Lower leg skin (tissue), 4 donors: ENCODE results near the gene SLC25A29. TPM values are rescaled to one million over a fixed set of nuclear protein-coding genes. Genes with fewer than 3 reads are reported as not detected.
"Not testable (repeated sequence)": the region's sequence is repeated elsewhere in the genome, so short reads cannot be mapped to it uniquely, and the experiment has no call there.

ENCODE experiments used
- DNase-seq, 2 donors: peaks; one replicate each; pipeline ENCODE4 v3.0.0-alpha.2; 2019; ENCODE audit warnings: low spot score in 2 of 2
- H3K4me3 ChIP-seq: fragments of 200-600 bp; sonication (generic); 2 replicates; pipeline ENCODE4 v1.5.1; 2017; ENCODE audit warnings: mild to moderate bottlenecking, low read depth; ENCODE audit not compliant: poor library complexity, severe bottlenecking
- POLR2A ChIP-seq, 2 donors: fragments of 450-650 bp; IDR thresholded peaks; one replicate each; pipeline ENCODE4 v1.6.1; 2016 to 2017; ENCODE audit warnings: antibody characterized with exemption in 2 of 2, mild to moderate bottlenecking in 1 of 2, moderate library complexity in 1 of 2
- WGBS, 2 donors: methylation state at CpG; one replicate each; pipeline ENCODE4 v1.1.5; 2018; 5-methylcytosine and 5-hydroxymethylcytosine counted together
- intact Hi-C: fragments of 100-400 bp; cut with DNase I; formaldehyde crosslinking; loops from one replicate; pipeline ENCODE4 v1.15.0; 2023; ENCODE audit warnings: low total_unique reads
- total RNA-seq, 4 donors: library from RNA; depleted of rRNA; stranded (reverse); fragments of >200 nt; gene quantifications; one replicate each; pipeline ENCODE4 v1.1.0, GENCODE V29; 2016
- TF ChIP-seq, protein P1 (sequence below), 3 donors: fragments of 450-650 bp; IDR thresholded peaks; one replicate each; pipeline ENCODE4 v1.5.1; 2016; ENCODE audit warnings: antibody characterized with exemption in 3 of 3, mild to moderate bottlenecking in 3 of 3, moderate library complexity in 2 of 3

The SLC25A29 gene
- total RNA-seq, 4 donors from 2014 or later = 98.5 to 166 (median 134) TPM

DNA sequence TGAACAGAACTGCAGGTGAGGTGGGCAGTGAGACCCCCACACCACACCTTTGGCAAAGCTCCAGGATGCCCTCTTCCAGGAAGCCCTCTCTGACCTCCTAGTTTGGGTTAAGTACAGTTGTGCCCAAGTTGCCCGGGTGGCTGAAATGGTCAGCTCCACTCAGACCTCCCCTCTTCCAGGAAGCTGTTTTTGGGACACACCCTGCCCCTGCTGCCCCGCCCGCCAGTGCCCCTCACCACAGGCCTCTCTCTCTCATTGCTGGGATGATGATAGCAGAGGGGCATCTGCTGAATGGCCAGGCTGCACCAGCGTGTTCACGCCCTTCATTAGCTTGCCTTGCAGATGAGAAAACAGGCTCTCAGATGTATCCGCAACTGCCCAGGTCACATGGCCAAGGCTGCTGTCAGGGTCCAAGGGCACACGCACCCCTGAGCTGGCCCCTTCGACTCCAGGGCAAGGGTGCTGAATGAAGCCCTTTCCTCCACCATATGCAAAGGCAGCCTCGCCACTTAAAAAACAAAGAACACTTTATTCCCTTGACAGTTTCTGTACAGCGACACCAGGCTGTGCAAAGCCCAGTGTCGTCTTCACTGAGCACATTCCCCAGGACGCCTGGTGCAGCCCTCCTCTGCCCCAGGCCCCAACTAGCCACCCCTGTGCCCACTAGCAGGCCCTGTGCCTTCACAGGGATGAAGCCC, 15.5 kb downstream of the SLC25A29 start:
- 93 to 95% methylated on average over 11 to 12 of the region's 12 CpGs for WGBS, 2 donors
- no peak overlapping the region for H3K4me3 ChIP-seq
- DNase-seq = peak in 1 of 2 donors; percentile 61
- intact Hi-C loops = no loop called here
- TF ChIP-seq POLR2A (IDR thresholded peaks at IDR 0.05) = no peak
- TF ChIP-seq, protein P1, sequence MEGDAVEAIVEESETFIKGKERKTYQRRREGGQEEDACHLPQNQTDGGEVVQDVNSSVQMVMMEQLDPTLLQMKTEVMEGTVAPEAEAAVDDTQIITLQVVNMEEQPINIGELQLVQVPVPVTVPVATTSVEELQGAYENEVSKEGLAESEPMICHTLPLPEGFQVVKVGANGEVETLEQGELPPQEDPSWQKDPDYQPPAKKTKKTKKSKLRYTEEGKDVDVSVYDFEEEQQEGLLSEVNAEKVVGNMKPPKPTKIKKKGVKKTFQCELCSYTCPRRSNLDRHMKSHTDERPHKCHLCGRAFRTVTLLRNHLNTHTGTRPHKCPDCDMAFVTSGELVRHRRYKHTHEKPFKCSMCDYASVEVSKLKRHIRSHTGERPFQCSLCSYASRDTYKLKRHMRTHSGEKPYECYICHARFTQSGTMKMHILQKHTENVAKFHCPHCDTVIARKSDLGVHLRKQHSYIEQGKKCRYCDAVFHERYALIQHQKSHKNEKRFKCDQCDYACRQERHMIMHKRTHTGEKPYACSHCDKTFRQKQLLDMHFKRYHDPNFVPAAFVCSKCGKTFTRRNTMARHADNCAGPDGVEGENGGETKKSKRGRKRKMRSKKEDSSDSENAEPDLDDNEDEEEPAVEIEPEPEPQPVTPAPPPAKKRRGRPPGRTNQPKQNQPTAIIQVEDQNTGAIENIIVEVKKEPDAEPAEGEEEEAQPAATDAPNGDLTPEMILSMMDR (IDR thresholded peaks at IDR 0.05) = no peak

DNA sequence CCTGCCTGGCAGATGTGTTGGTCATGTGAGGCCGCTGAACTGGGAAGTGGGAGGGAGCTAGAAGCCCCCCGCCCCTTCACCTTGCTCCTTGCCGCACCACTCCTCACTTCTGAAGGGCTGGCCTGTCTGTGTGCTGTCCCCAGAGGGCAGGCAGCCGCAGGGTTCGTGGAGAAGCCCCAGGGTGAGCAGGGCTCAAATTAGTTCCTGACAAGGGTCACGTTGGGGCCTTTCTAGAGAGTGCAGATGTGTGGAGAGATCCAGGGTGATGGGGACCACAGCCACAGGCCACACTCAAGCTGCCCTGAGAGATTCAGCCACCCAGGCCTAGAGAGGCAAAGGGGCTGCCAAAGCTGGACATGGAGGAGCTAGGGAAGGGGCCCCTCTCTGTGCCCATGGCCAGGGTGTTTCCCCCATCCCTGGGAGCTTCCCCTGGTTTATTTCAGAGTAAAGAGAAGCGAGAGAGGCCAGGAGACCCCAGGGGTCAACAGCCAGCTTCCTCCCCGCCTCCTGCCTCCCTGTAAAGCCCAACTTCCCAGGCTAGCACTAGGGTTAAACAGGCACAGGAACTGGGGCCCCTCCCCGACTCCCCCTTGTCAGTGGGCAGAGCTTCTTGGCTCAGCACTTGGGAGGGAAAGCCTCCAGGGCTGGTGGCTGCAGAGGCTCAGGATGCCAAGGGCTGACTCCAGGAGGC, 16.2 kb downstream of the SLC25A29 start:
- intact Hi-C loops = no loop called here

DNA sequence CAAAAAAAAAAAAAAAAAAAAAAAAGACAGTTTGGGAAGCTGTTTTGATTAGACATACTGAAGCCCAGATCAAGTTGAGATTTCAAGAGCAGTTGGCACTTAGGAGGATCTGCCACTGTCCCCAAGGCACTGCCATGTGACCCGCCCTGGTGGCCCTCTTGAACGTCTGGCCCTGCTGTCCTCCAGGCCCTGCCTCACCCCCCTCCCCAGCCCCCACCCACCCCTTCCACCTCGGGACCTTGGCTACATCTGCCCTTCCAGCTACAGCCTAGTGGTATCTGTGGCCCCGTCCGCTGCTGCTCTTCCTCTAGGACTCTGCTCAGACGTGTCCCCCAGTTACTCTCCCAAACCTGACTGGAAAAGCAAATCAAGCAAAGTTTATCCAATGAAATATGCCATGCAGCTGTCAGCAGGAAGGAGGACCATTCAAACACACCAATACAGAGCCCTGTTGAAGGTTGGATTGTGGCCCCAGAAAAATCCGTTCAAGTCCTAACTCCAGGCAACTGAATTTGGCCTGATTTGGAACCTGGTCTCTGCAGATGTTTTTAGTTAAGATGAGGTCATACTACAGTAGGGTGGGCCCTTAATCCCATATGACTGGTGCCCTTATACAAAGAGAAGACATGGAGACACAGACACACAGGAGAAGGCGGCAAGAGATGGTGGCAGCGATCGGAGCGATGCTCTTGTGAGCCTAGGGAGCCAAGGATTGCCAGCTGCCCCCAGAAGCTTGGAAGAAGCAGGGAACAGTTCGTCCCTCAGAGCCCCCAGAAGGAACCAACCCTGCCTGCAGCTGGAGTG, 17.7 kb downstream of the SLC25A29 start:
- no peak overlapping the region for H3K4me3 ChIP-seq
- intact Hi-C loops = no loop called here
- DNase-seq = peak in 1 of 2 donors; percentile 61
- TF ChIP-seq POLR2A (IDR thresholded peaks at IDR 0.05) = no peak
- TF ChIP-seq, protein P1 (IDR thresholded peaks at IDR 0.05) = no peak
- 62 to 65% methylated on average over 12 of the region's 12 CpGs for WGBS, 2 donors

More for the DNA sequence above, 16.2 kb downstream of the SLC25A29 start:
- no peak overlapping the region for H3K4me3 ChIP-seq
- 70 to 71% methylated on average over 8 to 9 of the region's 9 CpGs for WGBS, 2 donors
- DNase-seq = peak in 1 of 2 donors; percentile 76
- no peak for TF ChIP-seq POLR2A (IDR thresholded peaks at IDR 0.05)
- TF ChIP-seq, protein P1 (IDR thresholded peaks at IDR 0.05) = no peak

DNA sequence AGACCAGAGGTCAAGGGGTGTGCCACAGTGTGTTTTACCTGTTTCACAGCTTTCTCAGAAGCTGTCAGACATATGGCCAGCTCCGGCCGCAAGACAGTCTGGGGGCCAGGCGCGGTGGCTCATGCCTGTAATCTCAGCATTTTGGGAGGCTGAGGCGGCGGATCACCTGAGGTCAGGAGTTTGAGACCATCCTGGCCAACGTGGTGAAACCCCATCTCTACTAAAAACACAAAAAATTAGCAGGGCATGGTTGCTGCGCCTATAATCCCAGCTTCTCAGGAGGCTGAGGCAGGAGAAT, 18.3 kb downstream of the SLC25A29 start:
- 85 to 91% methylated on average over 8 of the region's 8 CpGs for WGBS, 2 donors
- peak in 1 of 2 donors; percentile 49 for DNase-seq
- H3K4me3 ChIP-seq, intact Hi-C loops: not testable (repeated sequence)

DNA sequence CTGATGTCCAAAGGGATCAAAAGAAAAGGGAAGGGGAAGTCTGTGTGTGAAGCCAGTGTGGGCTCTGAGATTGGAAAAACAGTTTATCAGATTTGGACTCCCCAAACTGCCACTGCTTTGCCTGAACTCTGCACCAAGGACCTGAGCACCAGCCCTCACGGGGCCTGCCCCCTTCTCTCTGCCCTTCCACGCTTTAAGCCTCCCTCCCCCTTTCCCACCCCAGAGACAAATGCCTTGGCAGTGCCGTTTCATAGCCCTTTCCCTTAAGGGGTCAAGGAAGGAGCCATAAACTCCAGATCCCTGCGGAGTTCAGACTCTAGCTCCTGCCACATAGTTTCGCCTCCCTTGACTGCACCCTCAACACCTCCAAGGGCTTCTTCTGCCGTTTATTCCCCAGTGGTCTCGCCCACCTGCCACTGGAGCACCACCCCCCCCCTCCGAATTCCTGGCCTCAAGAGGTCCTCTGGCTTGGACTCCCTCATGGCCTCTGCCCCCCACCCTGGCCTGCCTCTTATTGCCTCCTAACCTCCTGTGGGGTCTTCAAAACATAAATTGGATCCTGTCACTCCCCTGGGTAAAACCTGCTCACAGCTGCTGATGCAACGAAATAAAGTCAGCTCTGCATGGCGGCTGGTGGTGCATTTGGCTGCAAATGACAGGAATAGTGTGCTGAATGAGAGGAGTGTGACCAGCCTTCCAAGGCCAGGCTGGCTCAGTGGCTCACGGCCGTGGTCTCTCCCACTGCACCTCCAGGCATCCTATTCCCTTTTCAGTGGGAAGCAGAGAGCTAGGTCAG, 18.8 kb downstream of the SLC25A29 start:
- intact Hi-C loops = no loop called here
- DNase-seq = peak in 1 of 2 donors; percentile 78
- WGBS, 2 donors = 77 to 83% methylated on average over 12 of the region's 12 CpGs

More for the DNA sequence above, 18.8 kb downstream of the SLC25A29 start:
- H3K4me3 ChIP-seq = no peak overlapping the region
- TF ChIP-seq, protein P1 (IDR thresholded peaks at IDR 0.05) = no peak
- no peak for TF ChIP-seq POLR2A (IDR thresholded peaks at IDR 0.05)
